Measurements from ENCODE around the gene GLI1. TPM values are rescaled to one million over a fixed set of nuclear protein-coding genes. Genes with fewer than 3 reads are reported as not detected.
A peak's percentile ranks its signal among the peaks of the same experiment; 100 is the strongest.

GLI1 gene
- total RNA-seq, 4 donors from 2014 or later = 0.67 to 2.1 (median 1.3) TPM

DNA sequence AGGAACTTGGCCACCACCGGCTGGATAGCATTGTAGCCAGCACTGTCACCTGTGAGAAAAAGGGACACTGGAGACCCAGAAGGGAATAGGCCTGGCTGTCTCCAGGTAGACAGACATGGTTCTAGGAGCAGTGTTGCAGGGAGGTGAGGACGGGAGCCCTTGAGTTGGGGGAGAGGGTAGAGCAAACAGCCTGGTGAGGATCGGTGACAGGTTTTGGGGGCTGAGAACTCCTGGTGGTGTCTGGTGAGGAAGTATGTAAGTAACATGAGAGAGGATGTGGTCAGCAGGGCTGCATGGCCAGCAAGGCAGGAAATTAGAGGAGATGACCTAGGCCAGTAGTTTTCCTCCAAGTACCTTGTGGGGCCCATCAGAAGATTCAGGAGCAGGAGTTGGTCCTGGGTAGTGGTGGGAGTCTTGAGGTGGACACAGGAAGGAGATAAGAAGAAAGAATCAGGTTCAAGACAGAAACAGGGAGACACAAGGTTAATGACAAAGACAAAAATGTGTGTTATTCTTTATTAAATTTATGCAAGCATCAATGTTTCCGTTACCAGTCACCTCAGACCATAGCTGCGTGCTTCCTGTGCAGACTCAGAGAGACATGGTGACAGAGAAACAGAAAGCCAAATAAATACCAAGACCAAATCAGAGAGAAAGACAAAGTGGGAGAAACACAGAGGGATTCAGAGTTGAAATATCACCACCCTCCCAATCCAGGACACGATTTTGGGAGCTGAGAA, 20.0 kb downstream of the GLI1 start, which contains the start of gene ARHGAP9:
ARHGAP9 (minus strand) TSS at position 491 of the 740 bp plus-strand sequence; CDS start at position 31, 460 bp downstream.
- Histone ChIP-seq H3K9me3 (no peaks in the 10 kb centered on the region), H3K4me3 (peak within 1 kb of the TSS; percentile 43 to 56 (median 46)), H3K36me3 (peaks cover 0 to 2% (median 0%) of the 10 kb centered on the region in 3 donors), H3K4me1 (peaks cover 4 to 36% (median 22%) of the 10 kb centered on the region in 4 donors), H3K27me3 (peaks cover 0 to 11% of the 10 kb centered on the region in 2 donors), H3K27ac (peak within 1 kb of the TSS; percentile 78 to 95 (median 84))
- DNase-seq = peak in 2 of 3 donors; percentile 76 to 82
- no peak for TF ChIP-seq POLR2A (IDR thresholded peaks at IDR 0.05)
- TF ChIP-seq, protein P1, sequence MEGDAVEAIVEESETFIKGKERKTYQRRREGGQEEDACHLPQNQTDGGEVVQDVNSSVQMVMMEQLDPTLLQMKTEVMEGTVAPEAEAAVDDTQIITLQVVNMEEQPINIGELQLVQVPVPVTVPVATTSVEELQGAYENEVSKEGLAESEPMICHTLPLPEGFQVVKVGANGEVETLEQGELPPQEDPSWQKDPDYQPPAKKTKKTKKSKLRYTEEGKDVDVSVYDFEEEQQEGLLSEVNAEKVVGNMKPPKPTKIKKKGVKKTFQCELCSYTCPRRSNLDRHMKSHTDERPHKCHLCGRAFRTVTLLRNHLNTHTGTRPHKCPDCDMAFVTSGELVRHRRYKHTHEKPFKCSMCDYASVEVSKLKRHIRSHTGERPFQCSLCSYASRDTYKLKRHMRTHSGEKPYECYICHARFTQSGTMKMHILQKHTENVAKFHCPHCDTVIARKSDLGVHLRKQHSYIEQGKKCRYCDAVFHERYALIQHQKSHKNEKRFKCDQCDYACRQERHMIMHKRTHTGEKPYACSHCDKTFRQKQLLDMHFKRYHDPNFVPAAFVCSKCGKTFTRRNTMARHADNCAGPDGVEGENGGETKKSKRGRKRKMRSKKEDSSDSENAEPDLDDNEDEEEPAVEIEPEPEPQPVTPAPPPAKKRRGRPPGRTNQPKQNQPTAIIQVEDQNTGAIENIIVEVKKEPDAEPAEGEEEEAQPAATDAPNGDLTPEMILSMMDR (IDR thresholded peaks at IDR 0.05) = no peak

DNA sequence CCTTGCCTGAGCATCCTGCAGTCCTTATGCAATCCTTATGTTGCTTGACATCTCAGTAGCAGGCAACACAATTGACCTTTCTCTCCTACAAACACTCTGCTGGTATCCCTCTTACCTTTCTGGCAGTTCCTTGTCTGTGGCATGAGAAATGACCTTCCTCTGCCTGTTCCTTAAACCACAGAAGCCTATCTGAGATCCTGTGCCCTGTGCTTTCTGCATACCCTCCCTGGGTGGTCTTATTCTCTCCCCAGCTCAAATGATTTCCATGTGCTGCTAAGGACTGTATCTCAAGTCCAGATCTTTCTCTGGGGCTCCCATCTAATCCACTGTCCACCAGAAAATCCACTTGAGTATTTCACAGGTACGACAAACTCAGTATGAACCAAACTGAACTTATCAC, 22.1 kb downstream of the GLI1 start:
- TF ChIP-seq POLR2A (IDR thresholded peaks at IDR 0.05) = no peak
- TF ChIP-seq, protein P1 (IDR thresholded peaks at IDR 0.05) = no peak
- DNase-seq = no peak
- no peaks in the 10 kb centered on the region for H3K27me3 ChIP-seq

DNA sequence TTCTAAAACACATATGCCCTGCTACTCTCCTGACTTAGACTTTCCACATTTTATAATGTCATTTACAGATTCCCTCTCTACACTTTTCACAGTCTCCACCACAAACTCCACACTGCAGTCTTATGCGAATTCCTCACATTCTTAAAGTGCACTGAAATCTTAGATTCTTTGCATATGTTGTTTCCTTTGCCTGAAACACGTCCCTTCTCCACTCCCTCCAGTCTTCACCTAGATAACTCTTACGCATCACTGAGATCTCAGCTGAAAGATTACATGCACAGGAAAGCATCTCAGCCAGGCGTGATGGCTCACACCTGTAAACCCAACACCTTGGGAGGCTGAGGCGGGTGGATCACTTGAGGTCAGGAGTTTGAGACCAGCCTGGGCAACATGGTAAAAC, 23.9 kb downstream of the GLI1 start:
- no peak for DNase-seq
- H3K27ac ChIP-seq = no peak overlapping the region
- H3K4me1 ChIP-seq = peaks cover 0 to 17% (median 5%) of the 10 kb centered on the region in 4 donors
- H3K27me3 ChIP-seq = no peaks in the 10 kb centered on the region
- no peak for TF ChIP-seq POLR2A (IDR thresholded peaks at IDR 0.05)
- TF ChIP-seq, protein P1 (IDR thresholded peaks at IDR 0.05) = no peak
- H3K4me3 ChIP-seq = no peak overlapping the region
- H3K9me3 ChIP-seq = no peaks in the 10 kb centered on the region
- no peaks in the 10 kb centered on the region for H3K36me3 ChIP-seq

More for the DNA sequence above, 22.1 kb downstream of the GLI1 start:
- Histone ChIP-seq H3K4me3 (no peak overlapping the region), H3K36me3 (no peaks in the 10 kb centered on the region), H3K27ac (peak overlapping the region in 1 of 4 donors; percentile 82), H3K9me3 (no peaks in the 10 kb centered on the region), H3K4me1 (peaks cover 0 to 21% (median 4%) of the 10 kb centered on the region in 4 donors)

DNA sequence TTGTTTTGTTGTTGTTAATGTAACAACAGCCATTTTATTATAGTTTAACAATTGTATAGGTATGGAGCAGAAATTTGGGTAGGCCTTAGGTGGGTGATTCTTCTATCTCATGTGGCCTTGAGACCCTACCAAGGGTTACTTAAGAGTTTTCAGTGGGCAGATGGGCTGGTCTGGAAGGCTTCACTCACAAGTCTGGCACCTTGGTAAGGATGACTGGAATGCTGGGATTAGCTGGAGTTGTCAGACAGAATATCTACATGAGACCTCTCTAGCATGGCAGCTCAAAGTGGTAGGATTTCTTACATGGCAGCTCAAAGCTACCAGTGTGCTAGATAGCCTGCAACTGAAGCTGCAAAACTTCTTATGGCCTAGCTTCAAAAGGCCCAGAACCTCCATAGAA, 26.1 kb downstream of the GLI1 start:
- TF ChIP-seq, protein P1 (IDR thresholded peaks at IDR 0.05) = no peak
- TF ChIP-seq POLR2A (IDR thresholded peaks at IDR 0.05) = no peak
- H3K36me3 ChIP-seq = peaks cover 0 to 11% (median 0%) of the 10 kb centered on the region in 3 donors
- no peaks in the 10 kb centered on the region for H3K27me3 ChIP-seq
- no peak overlapping the region for H3K4me3 ChIP-seq
- H3K9me3 ChIP-seq = no peaks in the 10 kb centered on the region
- peaks cover 0 to 9% (median 5%) of the 10 kb centered on the region in 4 donors for H3K4me1 ChIP-seq
- H3K27ac ChIP-seq = no peak overlapping the region
- DNase-seq = no peak

DNA sequence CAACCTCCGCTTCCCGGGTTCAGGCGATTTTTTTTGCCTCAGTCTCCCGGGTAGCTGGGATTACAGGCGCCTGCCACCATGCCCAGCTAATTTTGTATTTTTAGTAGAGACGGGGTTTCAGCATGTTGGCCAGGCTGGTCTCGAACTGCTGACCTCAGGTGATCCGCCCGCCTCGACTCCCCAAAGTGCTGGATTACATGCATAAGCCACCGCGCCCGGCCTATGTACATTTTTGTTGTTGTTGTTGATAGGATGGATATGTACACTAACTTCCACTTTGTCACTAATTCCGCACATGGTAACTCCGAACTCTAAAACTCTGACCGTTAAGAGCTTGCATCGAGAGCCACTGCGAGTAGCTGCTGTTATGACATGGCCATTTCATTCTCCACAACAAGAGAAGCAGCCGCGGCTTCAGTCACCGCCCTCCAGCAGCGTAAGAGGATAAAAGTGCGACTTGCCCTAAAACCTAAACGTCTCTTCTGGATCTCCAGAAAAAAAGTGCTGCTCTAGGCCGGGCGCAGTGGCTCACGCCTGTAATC, 27.5 kb downstream of the GLI1 start:
- H3K27ac ChIP-seq = peak overlapping the region in 3 of 4 donors; percentile 6 to 84 (median 26)
- TF ChIP-seq, protein P1 (IDR thresholded peaks at IDR 0.05) = no peak
- TF ChIP-seq POLR2A (IDR thresholded peaks at IDR 0.05) = no peak
- H3K9me3 ChIP-seq = no peaks in the 10 kb centered on the region
- peaks cover 0 to 23% (median 0%) of the 10 kb centered on the region in 3 donors for H3K36me3 ChIP-seq
- peak in 1 of 3 donors; percentile 25 for DNase-seq
- no peaks in the 10 kb centered on the region for H3K27me3 ChIP-seq
- peak overlapping the region; percentile 69 to 75 (median 71) for H3K4me3 ChIP-seq
- H3K4me1 ChIP-seq = peaks cover 0 to 9% (median 3%) of the 10 kb centered on the region in 4 donors

Data from Peyer's patch (tissue), 4 donors.